Measurements from ENCODE around the gene MYG1.

Gene MYG1

DNA sequence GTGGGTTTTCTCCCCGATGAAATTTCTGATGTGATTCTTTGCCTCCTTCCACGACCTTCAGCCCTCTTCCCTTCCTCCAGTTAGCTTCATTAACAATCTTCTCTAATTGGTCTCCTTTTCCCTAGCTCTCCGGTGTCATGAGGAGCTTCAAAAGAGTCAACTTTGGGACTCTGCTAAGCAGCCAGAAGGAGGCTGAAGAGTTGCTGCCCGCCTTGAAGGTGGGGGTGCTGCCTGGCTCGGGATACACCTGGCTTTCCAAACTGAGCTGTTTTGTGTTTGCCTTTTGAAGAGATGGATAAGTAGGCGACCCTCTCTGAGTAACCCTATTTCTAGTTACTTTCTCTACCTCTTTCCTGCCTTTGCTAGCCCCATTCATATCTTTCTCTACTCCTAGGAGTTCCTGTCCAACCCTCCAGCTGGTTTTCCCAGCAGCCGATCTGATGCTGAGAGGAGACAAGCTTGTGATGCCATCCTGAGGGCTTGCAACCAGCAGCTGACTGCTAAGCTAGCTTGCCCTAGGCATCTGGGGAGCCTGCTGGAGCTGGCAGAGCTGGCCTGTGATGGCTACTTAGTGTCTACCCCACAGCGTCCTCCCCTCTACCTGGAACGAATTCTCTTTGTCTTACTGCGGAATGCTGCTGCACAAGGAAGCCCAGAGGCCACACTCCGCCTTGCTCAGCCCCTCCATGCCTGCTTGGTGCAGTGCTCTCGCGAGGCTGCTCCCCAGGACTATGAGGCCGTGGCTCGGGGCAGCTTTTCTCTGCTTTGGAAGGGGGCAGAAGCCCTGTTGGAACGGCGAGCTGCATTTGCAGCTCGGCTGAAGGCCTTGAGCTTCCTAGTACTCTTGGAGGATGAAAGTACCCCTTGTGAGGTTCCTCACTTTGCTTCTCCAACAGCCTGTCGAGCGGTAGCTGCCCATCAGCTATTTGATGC is 30.6 kb upstream of the MYG1 start:
- peak; percentile 43 to 59 for DNase-seq

GRCh38 chr12:53274445-53274844 is 25.1 kb upstream of the MYG1 start:
- TF ChIP-seq GATA1 (IDR thresholded peaks at IDR 0.05; ENCODE audit: low read depth, low read length) (no peak), POLR2A (IDR thresholded peaks at IDR 0.05; ENCODE audit: low read length) (no peak)
- DNase-seq: no peak

More for the DNA sequence above, 30.6 kb upstream of the MYG1 start:
- TF ChIP-seq POLR2A (IDR thresholded peaks at IDR 0.05; ENCODE audit: low read length): no peak
- TF ChIP-seq GATA1 (IDR thresholded peaks at IDR 0.05; ENCODE audit: low read depth, low read length): no peak

DNA sequence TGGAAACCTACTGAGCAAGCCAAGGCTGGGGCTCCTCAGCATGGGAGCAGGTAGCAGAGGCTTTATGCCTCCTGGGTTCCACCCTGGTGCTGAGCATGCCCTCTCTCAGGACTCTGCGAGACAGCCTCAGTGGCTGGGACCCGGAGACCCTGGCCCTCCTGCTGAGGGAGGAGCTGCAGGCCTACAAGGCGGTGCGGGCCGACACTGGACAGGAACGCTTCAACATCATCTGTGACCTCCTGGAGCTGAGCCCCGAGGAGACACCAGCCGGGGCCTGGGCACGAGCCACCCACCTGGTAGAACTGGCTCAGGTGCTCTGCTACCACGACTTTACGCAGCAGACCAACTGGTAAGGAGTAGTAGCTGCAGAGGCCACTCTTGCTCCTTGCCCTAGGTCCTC is 23.0 kb upstream of the MYG1 start:
- TF ChIP-seq GATA1 (IDR thresholded peaks at IDR 0.05; ENCODE audit: low read depth, low read length) (no peak), POLR2A (IDR thresholded peaks at IDR 0.05; ENCODE audit: low read length) (no peak)
- DNase-seq: no peak

DNA sequence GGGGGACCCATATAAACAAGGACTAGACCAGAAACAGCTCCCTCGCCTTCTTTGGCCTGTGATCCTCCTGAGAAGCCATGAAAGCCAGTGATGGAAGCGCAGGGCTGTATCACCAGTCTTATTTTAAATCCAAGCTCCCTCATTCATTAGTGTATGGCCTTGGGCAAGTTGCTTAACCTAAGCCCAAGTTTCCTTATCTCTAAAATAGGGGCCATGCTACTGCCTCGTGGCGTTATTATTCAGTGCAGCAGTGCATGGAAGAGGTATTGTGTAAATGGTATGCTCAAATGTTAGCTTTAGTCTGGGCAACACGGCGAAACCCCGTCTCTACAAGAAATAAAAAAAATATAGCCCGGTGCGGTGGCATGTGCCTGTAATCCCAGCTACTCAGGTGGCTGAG is 21.5 kb upstream of the MYG1 start:
- DNase-seq: no peak
- TF ChIP-seq GATA1 (IDR thresholded peaks at IDR 0.05; ENCODE audit: low read depth, low read length) (no peak), POLR2A (IDR thresholded peaks at IDR 0.05; ENCODE audit: low read length) (no peak)

DNA sequence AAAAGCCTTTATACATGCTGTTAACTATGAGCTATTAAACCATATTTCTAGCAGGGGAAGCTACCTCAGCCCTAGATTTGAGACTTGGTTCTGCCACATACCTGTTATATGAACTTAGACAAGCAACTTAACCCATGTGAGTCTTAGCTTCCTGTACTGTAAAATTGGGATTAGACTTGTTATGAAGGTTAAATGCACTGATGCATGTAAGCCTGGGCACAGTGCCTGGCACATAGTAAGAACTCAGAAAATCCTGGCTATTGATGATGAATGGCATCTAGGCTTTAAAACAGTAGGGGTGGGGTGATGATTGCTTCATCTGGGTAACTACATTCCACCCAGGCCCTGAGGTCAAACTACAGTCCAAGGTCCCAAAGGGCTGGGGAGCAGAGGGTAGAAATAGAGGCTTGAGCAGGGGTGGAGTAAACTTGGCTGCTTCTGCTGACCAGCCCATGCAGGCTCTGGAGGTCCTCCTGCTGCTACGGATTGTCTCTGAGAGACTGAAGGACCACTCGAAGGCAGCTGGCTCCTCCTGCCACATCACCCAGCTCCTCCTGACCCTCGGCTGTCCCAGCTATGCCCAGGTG is 20.1 kb upstream of the MYG1 start:
- TF ChIP-seq GATA1 (IDR thresholded peaks at IDR 0.05; ENCODE audit: low read depth, low read length) (no peak), POLR2A (IDR thresholded peaks at IDR 0.05; ENCODE audit: low read length) (no peak)
- no peak for DNase-seq

DNA sequence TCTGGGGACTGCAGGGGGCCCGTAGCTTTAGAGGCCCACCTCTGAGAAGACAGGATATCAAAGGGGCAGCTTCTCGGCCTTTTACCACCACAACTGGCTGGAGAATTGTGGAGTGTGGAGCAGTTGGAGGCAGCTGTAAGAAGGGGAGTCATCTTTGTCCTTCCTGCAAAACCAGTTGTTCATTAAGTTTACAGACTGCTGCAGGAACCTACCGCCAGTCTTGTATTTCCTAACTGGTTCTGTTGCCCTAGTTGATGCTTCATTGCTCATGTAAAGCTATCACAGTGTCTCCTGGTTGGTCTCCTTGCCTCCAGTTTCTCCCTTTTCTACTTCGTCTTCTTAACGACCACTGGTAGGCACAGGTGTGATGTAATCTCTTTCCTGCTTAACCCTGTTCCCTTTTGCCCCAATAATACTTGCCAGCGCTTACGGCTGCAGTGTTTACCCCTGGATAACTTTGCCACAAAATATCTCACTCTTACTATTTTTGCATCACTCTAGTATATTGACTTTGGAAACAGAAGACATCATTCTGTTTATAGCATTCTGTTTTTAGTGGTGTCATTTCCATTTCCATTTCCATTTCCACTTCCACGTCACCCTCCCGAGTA is 19.5 kb upstream of the MYG1 start:
- DNase-seq: no peak
- no peak for TF ChIP-seq POLR2A (IDR thresholded peaks at IDR 0.05; ENCODE audit: low read length)
- TF ChIP-seq GATA1 (IDR thresholded peaks at IDR 0.05; ENCODE audit: low read depth, low read length): no peak

GRCh38 chr12:53286448-53286847 is 13.0 kb upstream of the MYG1 start:
- TF ChIP-seq POLR2A (IDR thresholded peaks at IDR 0.05; ENCODE audit: low read length): peak; percentile 7
- no peak for TF ChIP-seq GATA1 (IDR thresholded peaks at IDR 0.05; ENCODE audit: low read depth, low read length)
- no peak for DNase-seq

DNA sequence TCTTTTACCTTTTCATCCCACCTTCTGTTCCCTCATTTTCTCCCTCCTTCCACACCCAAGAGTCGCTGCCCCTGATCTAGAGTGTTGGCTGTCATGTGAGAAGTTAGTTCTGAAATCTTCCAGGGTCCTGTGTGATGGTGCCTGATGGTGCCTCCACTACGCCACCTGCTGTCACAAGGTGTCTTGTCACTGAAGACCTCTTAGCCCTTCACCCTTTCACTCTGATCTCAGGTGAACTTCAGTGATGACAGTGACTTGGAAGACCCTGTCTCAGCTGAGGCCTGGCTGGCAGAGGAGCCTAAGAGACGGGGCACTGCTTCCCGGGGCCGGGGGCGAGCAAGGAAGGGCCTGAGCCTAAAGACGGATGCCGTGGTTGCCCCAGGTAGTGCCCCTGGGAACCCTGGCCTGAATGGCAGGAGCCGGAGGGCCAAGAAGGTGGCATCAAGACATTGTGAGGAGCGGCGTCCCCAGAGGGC is 11.7 kb upstream of the MYG1 start:
- TF ChIP-seq POLR2A (IDR thresholded peaks at IDR 0.05; ENCODE audit: low read length) (peak; percentile 8), GATA1 (IDR thresholded peaks at IDR 0.05; ENCODE audit: low read depth, low read length) (no peak)
- DNase-seq: peak; percentile 67 to 83

GRCh38 chr12:53288322-53288721 is 11.2 kb upstream of the MYG1 start:
- no peak for DNase-seq
- TF ChIP-seq GATA1 (IDR thresholded peaks at IDR 0.05; ENCODE audit: low read depth, low read length) (no peak), POLR2A (IDR thresholded peaks at IDR 0.05; ENCODE audit: low read length) (no peak)

- TF ChIP-seq GATA1 (IDR thresholded peaks at IDR 0.05; ENCODE audit: low read depth, low read length): no peak
- TF ChIP-seq POLR2A (IDR thresholded peaks at IDR 0.05; ENCODE audit: low read length): no peak
- DNase-seq: no peak
These were observed 9.6 kb upstream of the MYG1 start for GRCh38 chr12:53289891-53290290.

DNA sequence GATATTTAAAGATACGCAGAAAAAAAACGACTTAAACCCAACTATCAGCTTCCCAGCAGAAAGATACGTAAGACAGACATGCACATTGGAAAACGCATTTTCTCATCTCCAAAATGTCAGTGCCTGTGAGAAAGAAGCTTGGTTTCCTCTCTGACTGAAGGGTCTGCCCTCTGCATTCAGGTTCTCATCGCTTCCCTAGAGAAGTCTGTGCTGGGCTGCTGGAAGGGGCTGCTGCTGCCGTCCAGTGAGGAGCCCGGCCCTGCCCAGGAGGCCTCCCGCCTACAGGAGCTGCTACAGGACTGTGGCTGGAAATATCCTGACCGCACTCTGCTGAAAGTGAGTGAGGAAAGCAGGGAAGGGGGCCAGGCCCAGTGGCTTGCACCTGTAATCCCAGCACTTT is 8.8 kb upstream of the MYG1 start:
- TF ChIP-seq GATA1 (IDR thresholded peaks at IDR 0.05; ENCODE audit: low read depth, low read length) (no peak), POLR2A (IDR thresholded peaks at IDR 0.05; ENCODE audit: low read length) (no peak)
- DNase-seq: no peak

DNA sequence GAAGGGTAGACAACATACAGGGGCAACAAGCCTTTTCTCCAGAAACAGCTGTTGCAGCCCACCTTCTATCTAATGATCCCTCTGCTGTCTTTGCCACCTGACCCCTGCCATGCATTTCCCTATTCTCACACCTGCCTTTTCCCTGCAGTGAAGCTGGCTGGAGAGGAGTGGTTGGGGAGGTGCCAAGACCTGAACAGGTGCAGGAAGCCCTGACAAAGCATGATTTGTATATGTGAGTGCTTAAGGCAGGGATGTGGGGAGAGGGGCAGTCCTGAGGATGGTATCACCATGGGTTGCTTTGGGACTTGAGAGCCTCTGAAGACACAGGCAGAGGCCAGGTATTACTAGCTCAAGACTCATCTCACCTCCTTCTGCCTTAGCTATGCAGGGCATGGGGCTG is 7.1 kb upstream of the MYG1 start:
- DNase-seq: no peak
- TF ChIP-seq GATA1 (IDR thresholded peaks at IDR 0.05; ENCODE audit: low read depth, low read length): no peak
- no peak for TF ChIP-seq POLR2A (IDR thresholded peaks at IDR 0.05; ENCODE audit: low read length)

DNA sequence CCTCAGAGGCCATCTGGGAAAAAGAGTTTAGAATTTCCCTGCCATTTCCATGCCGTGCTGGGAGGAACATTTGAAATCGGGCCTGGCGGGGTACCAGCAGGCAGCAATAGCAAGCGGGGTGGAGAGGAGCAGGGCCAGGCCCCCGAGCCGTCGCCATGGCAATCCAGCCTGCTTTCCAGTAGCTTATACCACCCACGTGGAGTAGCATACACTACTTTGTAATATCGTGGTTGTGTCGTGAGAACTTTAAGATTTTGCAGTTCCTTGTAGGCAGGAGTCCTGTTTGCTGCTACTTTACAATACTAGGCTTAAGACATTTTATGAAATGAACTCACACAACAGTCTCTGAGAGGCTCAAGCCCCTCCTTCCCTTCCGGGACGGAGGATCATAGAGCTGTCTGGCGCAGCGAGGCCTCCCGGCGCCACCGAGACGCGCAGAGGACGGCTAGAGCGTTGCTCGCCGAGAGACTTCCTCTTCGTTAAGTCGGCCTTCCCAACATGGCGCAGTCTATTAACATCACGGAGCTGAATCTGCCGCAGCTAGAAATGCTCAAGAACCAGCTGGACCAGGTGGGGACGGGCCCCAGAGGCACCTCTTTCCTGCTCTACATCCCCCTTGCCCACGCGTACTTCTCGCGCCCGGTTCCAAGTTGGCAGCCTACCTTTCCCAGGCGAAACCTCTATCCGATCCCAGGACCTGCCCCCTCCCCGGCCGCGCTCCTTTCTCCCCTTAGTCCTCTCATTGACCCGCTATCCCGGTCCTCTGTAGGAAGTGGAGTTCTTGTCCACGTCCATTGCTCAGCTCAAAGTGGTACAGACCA is 4.2 kb upstream of the MYG1 start, which contains the start of gene PFDN5:
Gene PFDN5, plus strand, starts transcription at position 473 of the 821 bp plus-strand sequence. Its CDS starts 26 bp downstream, at position 499.
- TF ChIP-seq GATA1 (IDR thresholded peaks at IDR 0.05; ENCODE audit: low read depth, low read length) (no peak), POLR2A (IDR thresholded peaks at IDR 0.05; ENCODE audit: low read length) (peak; percentile 88)
- peak; percentile 91 to 92 for DNase-seq
